Stomach (tissue), 4 donors: ENCODE measurements around the gene MRPL23.

Experiments used
- POLR2A ChIP-seq, 4 donors: fragments of 450-650 bp; IDR thresholded peaks; one replicate each; pipeline ENCODE4 v1.6.1; 2016; ENCODE audit warnings: antibody characterized with exemption in 4 of 4, control low read depth in 2 of 4, mild to moderate bottlenecking in 1 of 4, moderate library complexity in 1 of 4
- TF ChIP-seq, protein P1 (sequence below), 7 experiments: fragments of 450-650 bp in 4 of 7; fragments of 200-600 bp in 3 of 7; sonication (generic) in 3 of 7; IDR thresholded peaks; one replicate each; pipeline ENCODE4 v1.5.1; 2016 to 2019; ENCODE audit warnings: antibody characterized with exemption in 7 of 7, control low read depth in 2 of 7, mild to moderate bottlenecking in 1 of 7

DNA sequence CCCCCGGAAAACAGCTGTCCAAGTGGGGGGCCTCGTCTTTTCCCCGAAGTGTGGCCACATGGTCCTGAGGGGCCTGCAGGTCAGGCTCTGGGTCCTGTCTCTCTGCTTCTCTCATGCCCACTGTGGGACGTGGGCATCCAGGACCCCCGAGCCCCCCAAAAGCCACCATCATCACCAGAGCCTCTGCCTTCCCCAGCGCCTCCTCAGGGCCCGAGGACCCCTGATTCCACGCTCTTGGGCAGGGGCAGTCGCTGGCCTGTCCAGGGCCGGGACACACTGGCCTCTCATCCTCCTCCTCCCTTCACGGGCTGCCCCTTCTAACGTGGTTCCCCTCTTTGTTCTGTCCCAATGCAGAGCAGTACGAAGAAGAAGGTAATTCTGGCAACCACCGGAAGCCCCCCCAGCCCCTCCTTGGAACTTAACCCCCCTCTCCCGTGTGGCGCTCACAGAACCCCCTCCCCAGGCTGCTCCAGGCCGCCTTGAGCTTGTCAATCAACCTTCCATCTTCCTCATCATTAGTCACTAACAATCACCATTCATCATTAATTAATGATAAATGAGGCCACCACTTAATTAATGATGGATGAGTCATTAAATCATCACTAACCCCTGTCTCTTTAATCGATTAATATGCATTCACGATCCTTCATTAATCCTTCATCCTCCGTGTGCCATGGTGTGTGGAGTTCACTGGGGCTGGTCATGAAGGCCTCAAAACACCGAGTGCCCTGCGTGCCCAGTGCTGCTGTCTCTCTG is 23.8 kb upstream of the MRPL23 start:
- TF ChIP-seq, protein P1, sequence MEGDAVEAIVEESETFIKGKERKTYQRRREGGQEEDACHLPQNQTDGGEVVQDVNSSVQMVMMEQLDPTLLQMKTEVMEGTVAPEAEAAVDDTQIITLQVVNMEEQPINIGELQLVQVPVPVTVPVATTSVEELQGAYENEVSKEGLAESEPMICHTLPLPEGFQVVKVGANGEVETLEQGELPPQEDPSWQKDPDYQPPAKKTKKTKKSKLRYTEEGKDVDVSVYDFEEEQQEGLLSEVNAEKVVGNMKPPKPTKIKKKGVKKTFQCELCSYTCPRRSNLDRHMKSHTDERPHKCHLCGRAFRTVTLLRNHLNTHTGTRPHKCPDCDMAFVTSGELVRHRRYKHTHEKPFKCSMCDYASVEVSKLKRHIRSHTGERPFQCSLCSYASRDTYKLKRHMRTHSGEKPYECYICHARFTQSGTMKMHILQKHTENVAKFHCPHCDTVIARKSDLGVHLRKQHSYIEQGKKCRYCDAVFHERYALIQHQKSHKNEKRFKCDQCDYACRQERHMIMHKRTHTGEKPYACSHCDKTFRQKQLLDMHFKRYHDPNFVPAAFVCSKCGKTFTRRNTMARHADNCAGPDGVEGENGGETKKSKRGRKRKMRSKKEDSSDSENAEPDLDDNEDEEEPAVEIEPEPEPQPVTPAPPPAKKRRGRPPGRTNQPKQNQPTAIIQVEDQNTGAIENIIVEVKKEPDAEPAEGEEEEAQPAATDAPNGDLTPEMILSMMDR (IDR thresholded peaks at IDR 0.05): no peak
- TF ChIP-seq POLR2A (IDR thresholded peaks at IDR 0.05): no peak
